ENCODE data around the gene WWC1.
"Not testable (repeated sequence)": the region's sequence is repeated elsewhere in the genome, so short reads cannot be mapped to it uniquely, and the experiment has no call there.

The WWC1 gene

DNA sequence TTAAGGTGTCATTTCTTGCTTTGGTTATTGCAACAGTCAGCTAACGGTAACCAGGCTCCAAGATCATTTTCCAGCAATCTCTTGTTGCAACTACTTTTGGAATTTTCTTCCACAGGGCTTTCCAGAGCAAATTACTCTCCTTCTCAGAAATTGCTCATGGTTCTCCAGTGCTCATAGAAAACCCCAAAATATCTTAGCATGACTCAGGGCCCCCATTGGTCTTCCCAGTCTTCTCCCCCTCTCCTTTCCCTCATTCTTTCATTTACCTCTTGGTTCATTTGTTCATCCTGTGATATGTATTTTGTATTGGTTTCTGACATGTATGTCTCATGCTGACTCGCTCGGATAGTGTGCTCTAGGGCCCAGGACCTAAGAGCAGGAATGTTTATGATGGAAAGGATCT is 35.6 kb downstream of the WWC1 start:
- peaks cover 0 to 7% of the 10 kb centered on the region in 2 donors for H3K4me1 ChIP-seq (ENCODE audit: control insufficient read depth in 1 of 2, insufficient read depth in 2 of 2, low read length in 2 of 2)
- no peaks in the 10 kb centered on the region for H3K36me3 ChIP-seq (ENCODE audit: control insufficient read depth in 1 of 2, insufficient read depth in 2 of 2, low read length in 2 of 2)
- no peak overlapping the region for H3K27ac ChIP-seq (ENCODE audit: low read length)
- no peak overlapping the region for H3K4me3 ChIP-seq (ENCODE audit: low read depth in 1 of 2, low read length in 2 of 2)
- no peaks in the 10 kb centered on the region for H3K9me3 ChIP-seq (ENCODE audit: control insufficient read depth in 1 of 2, low read length in 2 of 2)
- no peaks in the 10 kb centered on the region for H3K27me3 ChIP-seq (ENCODE audit: low read depth, low read length)

DNA sequence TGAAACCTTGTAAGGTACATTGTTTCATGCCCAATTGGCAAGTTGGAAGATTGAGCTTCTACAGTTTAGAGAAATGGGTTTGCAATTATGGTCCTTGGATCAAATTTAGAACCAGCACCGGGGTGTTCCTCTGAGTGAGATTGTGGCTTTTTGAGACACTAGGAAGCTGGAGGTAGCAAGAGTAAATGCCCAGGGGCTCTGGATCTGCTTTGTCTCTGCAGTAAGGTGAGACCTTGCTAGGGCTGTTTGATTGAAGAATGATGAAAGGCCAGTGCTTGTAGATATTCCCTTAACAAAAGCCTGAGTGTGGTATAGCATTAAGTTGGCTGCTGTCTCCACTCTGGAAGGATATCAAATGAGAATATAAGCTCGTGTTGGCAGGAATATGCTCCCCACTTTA is 36.0 kb downstream of the WWC1 start:
- no peak overlapping the region for H3K27ac ChIP-seq (ENCODE audit: low read length)
- peaks cover 0 to 7% of the 10 kb centered on the region in 2 donors for H3K4me1 ChIP-seq (ENCODE audit: control insufficient read depth in 1 of 2, insufficient read depth in 2 of 2, low read length in 2 of 2)
- no peak overlapping the region for H3K4me3 ChIP-seq (ENCODE audit: low read depth in 1 of 2, low read length in 2 of 2)
- H3K36me3 ChIP-seq (ENCODE audit: control insufficient read depth in 1 of 2, insufficient read depth in 2 of 2, low read length in 2 of 2) = no peaks in the 10 kb centered on the region
- H3K9me3 ChIP-seq (ENCODE audit: control insufficient read depth in 1 of 2, low read length in 2 of 2) = no peaks in the 10 kb centered on the region
- H3K27me3 ChIP-seq (ENCODE audit: low read depth, low read length) = no peaks in the 10 kb centered on the region

DNA sequence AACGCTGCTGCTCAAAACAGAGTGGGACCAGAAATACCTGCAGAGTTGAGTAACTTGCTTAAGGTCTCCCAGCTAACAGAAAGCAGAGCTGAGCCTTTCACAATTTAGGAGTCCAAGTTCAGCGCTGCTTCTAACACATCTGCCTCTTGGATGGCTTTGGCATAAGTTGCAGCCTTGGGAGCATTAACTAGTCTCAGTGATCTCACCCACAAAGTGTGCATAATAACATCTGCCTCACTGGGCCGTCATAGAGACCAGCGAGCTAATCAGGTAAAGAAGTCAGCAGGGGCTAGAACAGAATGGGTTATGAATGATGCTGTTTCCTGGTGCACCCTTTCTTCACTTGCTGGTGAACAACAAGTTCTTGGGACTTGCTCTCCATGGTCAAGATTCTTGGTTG is 36.5 kb downstream of the WWC1 start:
- Histone ChIP-seq H3K4me1 (ENCODE audit: control insufficient read depth in 1 of 2, insufficient read depth in 2 of 2, low read length in 2 of 2) (peaks cover 0 to 7% of the 10 kb centered on the region in 2 donors), H3K9me3 (ENCODE audit: control insufficient read depth in 1 of 2, low read length in 2 of 2) (no peaks in the 10 kb centered on the region), H3K4me3 (ENCODE audit: low read depth in 1 of 2, low read length in 2 of 2) (no peak overlapping the region), H3K27me3 (ENCODE audit: low read depth, low read length) (no peaks in the 10 kb centered on the region), H3K36me3 (ENCODE audit: control insufficient read depth in 1 of 2, insufficient read depth in 2 of 2, low read length in 2 of 2) (no peaks in the 10 kb centered on the region), H3K27ac (ENCODE audit: low read length) (no peak overlapping the region)

DNA sequence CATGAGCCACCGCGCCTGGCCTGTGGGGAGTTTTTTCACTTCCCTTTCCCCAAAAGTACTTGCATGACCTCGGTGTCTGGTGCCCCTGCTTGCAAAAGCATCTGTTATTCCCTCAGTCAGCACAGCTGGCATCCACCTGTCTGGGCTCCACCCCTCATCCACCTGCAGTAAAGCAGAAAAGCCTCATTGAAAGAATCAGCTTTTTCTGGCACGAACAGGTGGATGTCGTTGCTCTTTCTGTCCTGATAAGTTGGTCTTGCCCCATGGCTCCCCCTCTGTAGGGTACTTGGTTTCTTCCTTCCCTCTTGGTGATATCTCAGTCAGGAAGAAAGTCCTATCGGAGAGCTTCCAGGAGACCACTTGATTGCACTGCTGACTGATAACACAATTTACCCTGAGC is 37.4 kb downstream of the WWC1 start:
- H3K4me1 ChIP-seq (ENCODE audit: control insufficient read depth in 1 of 2, insufficient read depth in 2 of 2, low read length in 2 of 2) = peaks cover 0 to 7% of the 10 kb centered on the region in 2 donors
- no peak overlapping the region for H3K4me3 ChIP-seq (ENCODE audit: low read depth in 1 of 2, low read length in 2 of 2)
- no peaks in the 10 kb centered on the region for H3K27me3 ChIP-seq (ENCODE audit: low read depth, low read length)
- H3K36me3 ChIP-seq (ENCODE audit: control insufficient read depth in 1 of 2, insufficient read depth in 2 of 2, low read length in 2 of 2) = no peaks in the 10 kb centered on the region
- no peak overlapping the region for H3K27ac ChIP-seq (ENCODE audit: low read length)
- H3K9me3 ChIP-seq (ENCODE audit: control insufficient read depth in 1 of 2, low read length in 2 of 2) = no peaks in the 10 kb centered on the region

DNA sequence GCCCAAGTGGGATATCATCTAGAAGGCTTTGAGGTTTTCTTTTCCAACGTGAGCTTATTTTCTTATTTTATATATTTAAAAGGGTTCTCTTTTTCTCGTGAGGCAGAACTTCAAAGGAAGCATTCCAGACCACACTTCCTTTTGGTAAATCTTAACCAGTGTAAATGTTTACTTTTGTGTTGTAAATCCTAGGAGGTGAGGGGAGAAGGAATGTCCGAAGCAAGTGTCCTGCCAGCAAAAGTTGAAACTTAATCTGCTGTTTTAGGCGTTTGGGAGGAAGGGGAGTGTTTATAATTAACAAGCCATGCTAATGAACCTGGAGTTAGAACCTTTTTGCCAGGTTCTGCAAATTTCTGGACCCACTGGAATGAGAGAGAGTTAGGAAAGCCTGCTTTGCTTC is 37.9 kb downstream of the WWC1 start:
- Histone ChIP-seq H3K27ac (ENCODE audit: low read length) (no peak overlapping the region), H3K4me3 (ENCODE audit: low read depth in 1 of 2, low read length in 2 of 2) (no peak overlapping the region), H3K27me3 (ENCODE audit: low read depth, low read length) (no peaks in the 10 kb centered on the region), H3K4me1 (ENCODE audit: control insufficient read depth in 1 of 2, insufficient read depth in 2 of 2, low read length in 2 of 2) (peaks cover 0 to 7% of the 10 kb centered on the region in 2 donors), H3K36me3 (ENCODE audit: control insufficient read depth in 1 of 2, insufficient read depth in 2 of 2, low read length in 2 of 2) (no peaks in the 10 kb centered on the region), H3K9me3 (ENCODE audit: control insufficient read depth in 1 of 2, low read length in 2 of 2) (no peaks in the 10 kb centered on the region)

DNA sequence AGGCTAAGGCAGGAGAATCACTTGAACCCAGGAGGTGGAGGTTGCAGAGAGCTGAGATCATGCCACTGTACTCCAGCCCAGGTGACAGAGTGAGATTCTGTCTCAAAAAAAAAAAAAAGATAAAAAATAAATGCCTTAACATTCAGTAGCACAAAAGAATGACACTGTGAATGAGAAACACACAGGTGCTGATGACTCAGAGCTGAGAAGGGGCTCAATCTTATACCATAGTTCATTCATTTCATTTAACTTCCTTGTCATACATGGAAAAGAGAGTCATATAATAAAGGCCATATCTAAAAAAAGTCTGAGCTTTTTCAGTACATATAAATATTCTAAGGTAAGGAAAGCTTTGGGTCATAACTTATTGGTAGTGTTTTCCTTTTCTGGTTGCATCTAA is 40.6 kb downstream of the WWC1 start:
- peaks cover 4 to 7% of the 10 kb centered on the region in 2 donors for H3K4me1 ChIP-seq (ENCODE audit: control insufficient read depth in 1 of 2, insufficient read depth in 2 of 2, low read length in 2 of 2)
- no peaks in the 10 kb centered on the region for H3K36me3 ChIP-seq (ENCODE audit: control insufficient read depth in 1 of 2, insufficient read depth in 2 of 2, low read length in 2 of 2)
- H3K27ac ChIP-seq (ENCODE audit: low read length) = no peak overlapping the region
- H3K4me3 ChIP-seq (ENCODE audit: low read depth in 1 of 2, low read length in 2 of 2) = no peak overlapping the region
- H3K27me3 ChIP-seq (ENCODE audit: low read depth, low read length) = no peaks in the 10 kb centered on the region
- H3K9me3 ChIP-seq (ENCODE audit: control insufficient read depth in 1 of 2, low read length in 2 of 2) = no peaks in the 10 kb centered on the region

DNA sequence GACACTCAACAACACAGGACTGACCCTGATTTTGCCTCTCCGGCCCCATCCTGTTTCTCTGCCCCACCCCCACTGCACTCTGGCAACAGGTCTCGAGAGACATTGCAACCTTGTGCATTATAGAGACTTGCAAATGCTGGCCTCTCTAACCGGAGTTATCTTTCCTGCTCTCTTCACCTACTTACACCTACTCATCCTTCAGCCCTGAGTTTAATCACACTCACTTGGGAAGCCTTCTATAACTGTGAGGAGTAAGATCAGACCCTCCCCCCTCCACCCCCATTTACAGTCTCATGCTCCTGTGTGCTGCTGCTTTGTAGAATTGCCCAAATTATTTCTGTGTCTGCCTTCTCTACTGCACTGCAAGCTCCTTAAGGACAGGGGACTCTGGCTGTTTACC is 42.8 kb downstream of the WWC1 start:
- Histone ChIP-seq H3K4me3 (ENCODE audit: low read depth in 1 of 2, low read length in 2 of 2) (no peak overlapping the region), H3K27ac (ENCODE audit: low read length) (no peak overlapping the region), H3K4me1 (ENCODE audit: control insufficient read depth in 1 of 2, insufficient read depth in 2 of 2, low read length in 2 of 2) (peaks cover 0 to 4% of the 10 kb centered on the region in 2 donors), H3K9me3 (ENCODE audit: control insufficient read depth in 1 of 2, low read length in 2 of 2) (no peaks in the 10 kb centered on the region), H3K36me3 (ENCODE audit: control insufficient read depth in 1 of 2, insufficient read depth in 2 of 2, low read length in 2 of 2) (no peaks in the 10 kb centered on the region), H3K27me3 (ENCODE audit: low read depth, low read length) (no peaks in the 10 kb centered on the region)

DNA sequence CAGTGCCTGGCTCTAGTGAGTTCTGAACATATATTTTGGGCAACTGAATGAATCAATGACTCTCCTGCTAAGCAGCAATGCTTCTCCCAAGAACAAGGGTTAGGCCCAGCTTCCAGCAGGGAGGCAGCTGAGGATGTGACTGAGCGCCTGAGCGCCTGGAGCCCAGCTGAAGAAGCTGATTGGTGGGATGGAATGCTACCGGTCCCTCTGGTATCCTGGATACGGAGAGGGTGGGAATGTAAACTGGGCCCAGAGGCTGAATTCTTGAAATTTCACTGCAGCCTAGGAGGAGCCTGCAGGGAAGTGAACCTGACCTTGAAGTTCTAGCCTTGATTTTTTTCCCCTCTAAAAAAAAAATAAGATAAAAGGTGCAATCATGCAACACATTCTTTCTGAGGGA is 43.2 kb downstream of the WWC1 start:
- H3K4me1 ChIP-seq (ENCODE audit: control insufficient read depth in 1 of 2, insufficient read depth in 2 of 2, low read length in 2 of 2) = peaks cover 0 to 4% of the 10 kb centered on the region in 2 donors
- H3K36me3 ChIP-seq (ENCODE audit: control insufficient read depth in 1 of 2, insufficient read depth in 2 of 2, low read length in 2 of 2) = no peaks in the 10 kb centered on the region
- H3K27ac ChIP-seq (ENCODE audit: low read length) = no peak overlapping the region
- H3K27me3 ChIP-seq (ENCODE audit: low read depth, low read length) = no peaks in the 10 kb centered on the region
- no peak overlapping the region for H3K4me3 ChIP-seq (ENCODE audit: low read depth in 1 of 2, low read length in 2 of 2)
- H3K9me3 ChIP-seq (ENCODE audit: control insufficient read depth in 1 of 2, low read length in 2 of 2) = no peaks in the 10 kb centered on the region

DNA sequence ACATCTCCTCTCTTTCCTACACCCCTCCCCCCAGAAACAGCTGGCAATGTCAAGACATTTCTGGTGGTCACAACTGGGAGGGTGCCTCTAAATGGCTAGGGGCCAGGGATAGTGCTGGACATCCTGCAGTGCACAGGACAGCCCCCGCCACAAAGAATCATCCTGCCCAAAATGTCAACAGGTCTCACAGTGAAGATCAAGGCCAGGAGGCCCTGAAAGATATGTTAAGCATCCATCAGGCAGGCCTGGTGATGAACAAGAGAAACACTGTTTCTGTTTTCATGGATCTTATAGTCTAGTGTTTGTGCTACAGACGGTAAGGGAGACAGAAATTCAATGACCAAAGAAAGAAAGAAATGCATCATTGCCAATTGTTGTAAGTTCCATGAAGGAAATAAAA is 45.9 kb downstream of the WWC1 start:
- Histone ChIP-seq H3K9me3 (ENCODE audit: control insufficient read depth in 1 of 2, low read length in 2 of 2) (peaks cover 0 to 5% of the 10 kb centered on the region in 2 donors), H3K27ac (ENCODE audit: low read length) (no peak overlapping the region), H3K4me1 (ENCODE audit: control insufficient read depth in 1 of 2, insufficient read depth in 2 of 2, low read length in 2 of 2) (peaks cover 0 to 4% of the 10 kb centered on the region in 2 donors), H3K36me3 (ENCODE audit: control insufficient read depth in 1 of 2, insufficient read depth in 2 of 2, low read length in 2 of 2) (no peaks in the 10 kb centered on the region), H3K27me3 (ENCODE audit: low read depth, low read length) (no peaks in the 10 kb centered on the region), H3K4me3 (ENCODE audit: low read depth in 1 of 2, low read length in 2 of 2) (no peak overlapping the region)

DNA sequence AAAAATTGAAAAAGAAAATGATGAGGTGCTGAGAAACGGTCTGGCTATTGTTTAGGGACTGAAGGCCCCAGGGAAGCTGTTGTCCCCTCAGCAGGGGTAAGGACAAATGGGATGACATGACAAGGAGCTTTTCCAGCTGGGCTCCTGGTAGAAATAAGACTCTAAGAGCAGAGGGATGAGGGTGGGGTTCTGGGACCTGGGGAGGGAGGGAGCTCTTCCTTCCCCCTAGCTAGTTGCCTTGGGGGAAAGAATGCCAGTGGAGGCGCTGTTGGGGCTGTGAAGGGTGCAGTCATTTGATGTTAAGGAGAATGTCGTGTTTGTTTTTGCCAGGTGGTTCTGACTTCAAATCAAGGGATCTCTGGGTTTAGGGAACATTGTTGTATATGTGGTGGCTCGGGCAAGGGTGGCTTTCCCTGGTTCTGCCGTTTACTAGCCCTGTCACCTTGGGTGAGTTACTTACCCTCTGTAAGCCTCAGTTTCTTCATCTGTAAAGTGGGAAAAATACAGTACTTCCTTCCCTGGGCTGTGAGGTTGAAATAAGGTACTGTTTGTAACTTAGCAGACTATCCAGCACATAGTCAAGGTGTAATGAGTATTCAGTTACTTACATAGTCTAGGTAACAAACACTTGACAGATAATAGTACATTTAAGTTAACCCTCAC is 47.8 kb downstream of the WWC1 start:
- peaks cover 0 to 4% of the 10 kb centered on the region in 2 donors for H3K4me1 ChIP-seq (ENCODE audit: control insufficient read depth in 1 of 2, insufficient read depth in 2 of 2, low read length in 2 of 2)
- H3K9me3 ChIP-seq (ENCODE audit: control insufficient read depth in 1 of 2, low read length in 2 of 2) = peaks cover 0 to 5% of the 10 kb centered on the region in 2 donors
- no peak overlapping the region for H3K4me3 ChIP-seq (ENCODE audit: low read depth in 1 of 2, low read length in 2 of 2)
- H3K27ac ChIP-seq (ENCODE audit: low read length) = no peak overlapping the region
- no peaks in the 10 kb centered on the region for H3K27me3 ChIP-seq (ENCODE audit: low read depth, low read length)
- H3K36me3 ChIP-seq (ENCODE audit: control insufficient read depth in 1 of 2, insufficient read depth in 2 of 2, low read length in 2 of 2) = no peaks in the 10 kb centered on the region

DNA sequence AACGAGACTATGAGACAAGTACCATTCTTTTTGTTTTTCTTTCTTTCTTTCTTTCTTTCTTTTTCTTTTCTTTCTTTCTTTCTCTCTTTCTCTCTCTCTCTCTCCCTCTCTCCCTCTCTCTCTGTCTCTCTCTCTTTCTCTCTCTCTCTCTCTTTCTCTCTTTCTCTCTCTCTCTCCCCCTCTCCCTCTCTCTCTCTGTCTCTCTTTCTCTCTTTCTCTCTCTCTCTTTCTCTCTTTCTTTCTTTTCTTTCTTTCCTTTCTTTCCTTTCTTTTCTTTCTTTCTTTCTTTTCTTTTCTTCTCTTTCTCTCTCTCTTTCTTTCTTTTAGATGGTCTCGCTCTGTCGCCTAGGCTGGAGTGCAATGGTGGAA is 48.3 kb downstream of the WWC1 start:
- H3K4me1 ChIP-seq (ENCODE audit: control insufficient read depth in 1 of 2, insufficient read depth in 2 of 2, low read length in 2 of 2); H3K27me3 ChIP-seq (ENCODE audit: low read depth, low read length); H3K27ac ChIP-seq (ENCODE audit: low read length); H3K9me3 ChIP-seq (ENCODE audit: control insufficient read depth in 1 of 2, low read length in 2 of 2); H3K36me3 ChIP-seq (ENCODE audit: control insufficient read depth in 1 of 2, insufficient read depth in 2 of 2, low read length in 2 of 2); H3K4me3 ChIP-seq (ENCODE audit: low read depth in 1 of 2, low read length in 2 of 2): not testable (repeated sequence)

DNA sequence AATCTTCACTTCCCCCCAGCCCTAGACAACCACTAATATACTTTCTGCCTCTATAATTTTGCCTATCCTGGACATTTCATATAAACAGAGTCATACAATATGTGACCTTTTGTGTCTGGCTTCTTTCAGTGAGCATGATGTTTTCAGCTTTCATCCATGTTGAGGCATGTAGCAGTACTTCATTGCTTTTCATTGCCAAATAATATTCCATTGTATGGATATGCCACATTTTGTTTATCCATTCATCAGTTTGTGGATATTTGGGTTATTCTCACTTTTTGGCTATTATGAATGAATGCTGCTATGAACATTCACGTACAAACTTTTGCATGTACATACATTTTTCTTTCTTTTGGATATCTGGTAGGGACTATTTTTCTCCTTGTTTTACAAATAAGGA is 49.0 kb downstream of the WWC1 start:
- Histone ChIP-seq H3K9me3 (ENCODE audit: control insufficient read depth in 1 of 2, low read length in 2 of 2) (peaks cover 0 to 5% of the 10 kb centered on the region in 2 donors), H3K4me3 (ENCODE audit: low read depth in 1 of 2, low read length in 2 of 2) (no peak overlapping the region), H3K27me3 (ENCODE audit: low read depth, low read length) (no peaks in the 10 kb centered on the region), H3K36me3 (ENCODE audit: control insufficient read depth in 1 of 2, insufficient read depth in 2 of 2, low read length in 2 of 2) (no peaks in the 10 kb centered on the region), H3K27ac (ENCODE audit: low read length) (no peak overlapping the region), H3K4me1 (ENCODE audit: control insufficient read depth in 1 of 2, insufficient read depth in 2 of 2, low read length in 2 of 2) (no peaks in the 10 kb centered on the region)
